B cell (primary cell): ENCODE results near the gene PRPS1L1.

Source experiments
- CTCF ChIP-seq: fragments of 200-600 bp; IDR thresholded peaks from one replicate; pipeline ENCODE4 v1.8.0; 2022; ENCODE audit warnings: antibody characterized with exemption, mild to moderate bottlenecking
- EZH2 ChIP-seq: IDR thresholded peaks from 2 replicates; pipeline ENCODE4 v1.6.1; 2012; ENCODE audit warnings: borderline replicate concordance, low read depth, mild to moderate bottlenecking, moderate library complexity, low read length; ENCODE audit not compliant: insufficient read depth, poor library complexity, severe bottlenecking

- TF ChIP-seq CTCF: no peak
- no peak for TF ChIP-seq EZH2
Measured at GRCh38 chr7:18018296-18019215, 9.1 kb downstream of the PRPS1L1 start.
